T-helper 2 cell treated with Interferon-gamma antibody and Interleukin-4, amounts not matched to agents 5 μg/mL and 100 μg/mL, for 36 hours (primary cell): ENCODE measurements around the gene TAS2R19.
"Not testable (repeated sequence)": the region's sequence is repeated elsewhere in the genome, so short reads cannot be mapped to it uniquely, and the experiment has no call there.

ENCODE experiments used
- DNase-seq: peaks from one replicate; pipeline ENCODE4 v3.0.0; 2021; ENCODE audit warnings: low spot score
- H3K27ac Mint-ChIP-seq: one replicate; pipeline ENCODE4 v1.8.0; 2021; ENCODE audit warnings: mild to moderate bottlenecking, mixed read lengths
- H3K27me3 Mint-ChIP-seq: one replicate; pipeline ENCODE4 v1.8.0; 2021; ENCODE audit warnings: low read depth, mixed read lengths
- H3K36me3 Mint-ChIP-seq: one replicate; pipeline ENCODE4 v1.8.0; 2021; ENCODE audit warnings: low read depth, mixed read lengths
- H3K4me1 Mint-ChIP-seq: one replicate; pipeline ENCODE4 v1.8.0; 2021; ENCODE audit warnings: low read depth, mixed read lengths
- H3K4me3 Mint-ChIP-seq: one replicate; pipeline ENCODE4 v1.8.0; 2022; ENCODE audit warnings: mild to moderate bottlenecking, moderate library complexity, mixed read lengths
- H3K9me3 Mint-ChIP-seq: one replicate; pipeline ENCODE4 v1.8.0; 2021; ENCODE audit warnings: mixed read lengths

Gene TAS2R19, protein sequence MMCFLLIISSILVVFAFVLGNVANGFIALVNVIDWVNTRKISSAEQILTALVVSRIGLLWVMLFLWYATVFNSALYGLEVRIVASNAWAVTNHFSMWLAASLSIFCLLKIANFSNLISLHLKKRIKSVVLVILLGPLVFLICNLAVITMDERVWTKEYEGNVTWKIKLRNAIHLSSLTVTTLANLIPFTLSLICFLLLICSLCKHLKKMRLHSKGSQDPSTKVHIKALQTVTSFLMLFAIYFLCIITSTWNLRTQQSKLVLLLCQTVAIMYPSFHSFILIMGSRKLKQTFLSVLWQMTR

GRCh38 chr12:11022520-11022919 lies at the start of gene TAS2R19:
TSS of gene TAS2R19 (minus strand) at chr12:11022620. CDS start at chr12:11022571, 49 bp downstream.
- Mint-ChIP-seq H3K4me3 (no peak within 1 kb of the TSS), H3K27ac (no peak within 1 kb of the TSS), H3K36me3 (peaks cover 24% of the 10 kb centered on the region), H3K27me3 (no peaks in the 10 kb centered on the region), H3K9me3 (peaks cover 11% of the 10 kb centered on the region), H3K4me1 (no peaks in the 10 kb centered on the region)
- no peak for DNase-seq

- no peaks in the 10 kb centered on the region for H3K27me3 Mint-ChIP-seq
- no peaks in the 10 kb centered on the region for H3K9me3 Mint-ChIP-seq
- no peak overlapping the region for H3K4me3 Mint-ChIP-seq
- no peak for DNase-seq
- peaks cover 10% of the 10 kb centered on the region for H3K36me3 Mint-ChIP-seq
- peaks cover 6% of the 10 kb centered on the region for H3K4me1 Mint-ChIP-seq
- H3K27ac Mint-ChIP-seq = no peak overlapping the region
Measured at GRCh38 chr12:11071414-11071813, 49.0 kb upstream of the TAS2R19 start.

DNA sequence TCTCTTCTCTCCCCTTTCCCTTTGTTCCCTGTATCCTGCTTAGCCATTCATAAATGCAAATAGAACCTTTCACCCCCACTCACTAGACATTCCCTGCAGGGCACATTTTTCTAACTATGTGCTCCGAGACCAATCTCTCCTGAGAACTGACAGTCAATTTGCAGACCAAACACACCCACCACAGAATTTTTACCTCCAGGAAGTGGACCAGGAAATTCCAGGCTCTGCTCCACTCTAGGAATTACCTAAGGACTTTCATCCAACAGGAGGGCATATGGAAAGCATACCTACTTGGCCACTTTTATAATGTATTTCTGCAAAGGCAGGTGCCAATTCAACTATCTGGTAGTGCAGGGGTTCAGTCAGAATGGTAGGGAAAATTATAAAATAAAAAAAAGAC lies 48.6 kb upstream of the TAS2R19 start:
- H3K9me3 Mint-ChIP-seq = no peaks in the 10 kb centered on the region
- no peak overlapping the region for H3K27ac Mint-ChIP-seq
- peaks cover 10% of the 10 kb centered on the region for H3K36me3 Mint-ChIP-seq
- H3K4me1 Mint-ChIP-seq = peaks cover 6% of the 10 kb centered on the region
- H3K27me3 Mint-ChIP-seq = no peaks in the 10 kb centered on the region
- no peak overlapping the region for H3K4me3 Mint-ChIP-seq
- no peak for DNase-seq

GRCh38 chr12:11069854-11070365 lies 47.5 kb upstream of the TAS2R19 start:
- peaks cover 3% of the 10 kb centered on the region for H3K4me1 Mint-ChIP-seq
- no peak for DNase-seq
- H3K9me3 Mint-ChIP-seq = no peaks in the 10 kb centered on the region
- no peaks in the 10 kb centered on the region for H3K27me3 Mint-ChIP-seq
- peaks cover 10% of the 10 kb centered on the region for H3K36me3 Mint-ChIP-seq
- no peak overlapping the region for H3K4me3 Mint-ChIP-seq
- no peak overlapping the region for H3K27ac Mint-ChIP-seq

- H3K4me3 Mint-ChIP-seq = no peak overlapping the region
- no peaks in the 10 kb centered on the region for H3K9me3 Mint-ChIP-seq
- no peak overlapping the region for H3K27ac Mint-ChIP-seq
- peaks cover 8% of the 10 kb centered on the region for H3K36me3 Mint-ChIP-seq
- no peak for DNase-seq
- H3K4me1 Mint-ChIP-seq = no peaks in the 10 kb centered on the region
- no peaks in the 10 kb centered on the region for H3K27me3 Mint-ChIP-seq
Measured at GRCh38 chr12:11067514-11067913, 45.1 kb upstream of the TAS2R19 start.

- not testable (repeated sequence) for H3K4me3 Mint-ChIP-seq, H3K36me3 Mint-ChIP-seq, H3K27ac Mint-ChIP-seq, DNase-seq, H3K27me3 Mint-ChIP-seq, H3K9me3 Mint-ChIP-seq, H3K4me1 Mint-ChIP-seq
Measured at GRCh38 chr12:11062194-11062593, 39.8 kb upstream of the TAS2R19 start, which contains the start of gene TAS2R46. TSS of gene TAS2R46 (minus strand) at chr12:11062294. CDS start at chr12:11062294, 0 bp downstream.

DNA sequence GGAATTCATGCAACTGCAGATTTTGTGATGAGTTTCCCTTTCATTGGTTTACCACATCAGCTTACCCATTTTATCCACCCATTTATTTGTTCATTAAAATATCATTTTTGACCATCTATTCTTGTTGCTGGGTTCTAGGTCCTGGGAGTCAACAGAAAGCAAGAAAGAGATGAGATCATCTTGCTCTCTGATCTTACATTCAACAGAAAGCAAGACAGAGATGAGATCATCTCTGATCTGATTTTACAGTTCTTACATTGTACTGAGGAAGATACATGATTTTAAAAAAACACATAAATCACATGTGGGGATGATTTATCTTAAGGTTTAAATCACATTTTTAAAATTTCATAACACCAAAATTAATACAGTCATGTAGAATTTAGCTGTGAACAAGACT lies 37.4 kb upstream of the TAS2R19 start:
- H3K9me3 Mint-ChIP-seq = no peaks in the 10 kb centered on the region
- no peaks in the 10 kb centered on the region for H3K27me3 Mint-ChIP-seq
- H3K4me3 Mint-ChIP-seq = no peak overlapping the region
- H3K4me1 Mint-ChIP-seq = no peaks in the 10 kb centered on the region
- H3K36me3 Mint-ChIP-seq = peaks cover 14% of the 10 kb centered on the region
- no peak overlapping the region for H3K27ac Mint-ChIP-seq
- no peak for DNase-seq

- H3K27me3 Mint-ChIP-seq = no peaks in the 10 kb centered on the region
- H3K4me1 Mint-ChIP-seq = no peaks in the 10 kb centered on the region
- H3K36me3 Mint-ChIP-seq = peaks cover 14% of the 10 kb centered on the region
- DNase-seq = no peak
- no peak overlapping the region for H3K4me3 Mint-ChIP-seq
- no peak overlapping the region for H3K27ac Mint-ChIP-seq
- H3K9me3 Mint-ChIP-seq = no peaks in the 10 kb centered on the region
Measured at GRCh38 chr12:11059041-11059440, 36.6 kb upstream of the TAS2R19 start.

DNA sequence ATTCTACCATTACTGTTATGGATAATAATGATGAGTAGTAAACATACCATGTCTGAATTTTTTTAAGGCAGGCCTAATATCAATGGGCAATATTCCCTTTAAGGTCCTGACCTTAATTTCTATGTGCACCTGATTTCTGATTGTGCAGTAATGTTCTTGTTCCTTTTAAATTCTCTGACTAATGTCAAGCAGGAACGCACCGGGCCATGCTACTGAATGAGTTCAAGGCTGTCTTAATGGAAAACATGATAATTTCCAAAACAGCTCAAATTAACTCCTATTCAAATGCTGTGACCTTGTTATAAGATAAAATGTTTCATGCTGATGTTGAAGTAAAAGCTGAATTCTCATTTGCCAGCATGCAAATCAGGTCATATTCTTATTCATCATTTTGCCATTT lies 32.9 kb upstream of the TAS2R19 start:
- DNase-seq = no peak
- Mint-ChIP-seq H3K36me3 (peaks cover 25% of the 10 kb centered on the region), H3K4me3 (no peak overlapping the region), H3K4me1 (no peaks in the 10 kb centered on the region), H3K9me3 (peaks cover 24% of the 10 kb centered on the region), H3K27me3 (no peaks in the 10 kb centered on the region), H3K27ac (no peak overlapping the region)

DNA sequence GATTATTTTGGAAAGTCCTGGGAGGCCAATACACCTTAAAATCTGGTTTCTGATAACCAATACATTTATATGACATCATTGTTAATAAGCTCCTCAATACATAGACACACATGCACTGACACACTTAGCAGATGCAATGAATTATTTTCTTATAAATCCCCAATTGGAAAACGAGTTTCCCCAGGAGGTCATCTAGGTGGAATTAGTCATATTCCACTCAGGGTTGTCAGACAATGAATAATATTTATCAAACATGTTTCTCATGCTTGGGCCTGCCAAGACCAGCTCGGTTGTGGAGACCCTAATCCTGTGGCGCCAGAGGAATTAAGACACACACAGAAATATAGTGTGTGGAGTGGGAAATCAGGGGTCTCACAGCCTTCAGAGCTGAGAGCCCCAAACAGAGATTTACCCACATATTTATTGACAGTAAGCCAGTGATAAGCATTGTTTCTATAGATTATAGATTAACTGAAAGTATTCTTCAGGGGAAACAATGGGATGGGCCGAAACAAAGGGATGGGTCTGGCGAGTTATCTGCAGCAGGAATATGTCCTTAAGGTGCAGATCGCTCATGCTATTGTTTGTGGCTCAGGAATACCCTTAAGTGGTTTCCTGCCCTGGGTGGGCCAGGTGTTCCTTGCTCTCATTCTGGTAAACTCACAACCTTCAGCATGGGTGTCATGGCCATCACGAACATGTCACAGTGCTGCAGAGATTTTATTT lies 27.5 kb upstream of the TAS2R19 start:
- not testable (repeated sequence) for DNase-seq, H3K27ac Mint-ChIP-seq, H3K4me1 Mint-ChIP-seq, H3K4me3 Mint-ChIP-seq, H3K27me3 Mint-ChIP-seq
- Mint-ChIP-seq H3K9me3 (peaks cover 32% of the 10 kb centered on the region), H3K36me3 (peaks cover 40% of the 10 kb centered on the region)

DNA sequence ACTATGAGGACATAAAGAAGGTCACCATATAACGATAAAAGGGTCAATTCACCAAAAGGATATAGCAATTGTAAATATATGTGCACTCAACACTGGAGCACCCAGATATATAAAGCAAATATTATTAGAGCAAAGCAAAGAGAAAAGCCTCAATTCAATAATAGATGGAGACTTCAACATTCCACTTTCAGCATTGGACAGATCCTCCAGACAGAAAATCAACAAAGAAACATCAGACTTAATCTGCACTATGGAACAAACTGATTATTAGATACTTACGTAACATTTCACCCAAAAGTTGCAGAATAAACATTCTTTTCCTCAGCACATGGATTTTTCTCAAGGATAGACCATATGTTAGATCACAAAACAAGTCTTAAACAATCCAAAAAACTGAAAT lies 18.9 kb upstream of the TAS2R19 start:
- not testable (repeated sequence) for H3K4me1 Mint-ChIP-seq, H3K27me3 Mint-ChIP-seq, DNase-seq, H3K4me3 Mint-ChIP-seq, H3K27ac Mint-ChIP-seq
- H3K36me3 Mint-ChIP-seq = peaks cover 50% of the 10 kb centered on the region
- H3K9me3 Mint-ChIP-seq = peaks cover 10% of the 10 kb centered on the region

DNA sequence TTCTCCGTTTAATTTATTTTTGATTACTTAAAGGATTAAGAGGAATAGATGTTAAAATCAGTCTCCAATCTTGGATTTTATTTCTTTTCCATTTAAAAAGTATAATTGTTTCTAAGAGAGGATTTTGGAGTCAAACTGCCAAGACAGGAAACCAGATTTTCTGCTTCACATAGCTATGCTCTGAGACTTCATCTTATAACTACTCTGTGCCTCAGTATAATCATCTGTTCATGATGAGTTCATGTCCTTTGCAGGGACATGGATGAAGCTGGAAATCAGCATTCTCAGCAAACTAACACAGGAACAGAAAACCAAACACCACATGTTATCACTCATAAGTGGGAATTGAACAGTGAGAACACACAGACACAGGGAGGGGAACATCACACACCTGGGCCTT lies 17.7 kb upstream of the TAS2R19 start:
- no peaks in the 10 kb centered on the region for H3K4me1 Mint-ChIP-seq
- peaks cover 10% of the 10 kb centered on the region for H3K9me3 Mint-ChIP-seq
- H3K27ac Mint-ChIP-seq = no peak overlapping the region
- H3K27me3 Mint-ChIP-seq = no peaks in the 10 kb centered on the region
- H3K36me3 Mint-ChIP-seq = peaks cover 48% of the 10 kb centered on the region
- H3K4me3 Mint-ChIP-seq = no peak overlapping the region
- no peak for DNase-seq

DNA sequence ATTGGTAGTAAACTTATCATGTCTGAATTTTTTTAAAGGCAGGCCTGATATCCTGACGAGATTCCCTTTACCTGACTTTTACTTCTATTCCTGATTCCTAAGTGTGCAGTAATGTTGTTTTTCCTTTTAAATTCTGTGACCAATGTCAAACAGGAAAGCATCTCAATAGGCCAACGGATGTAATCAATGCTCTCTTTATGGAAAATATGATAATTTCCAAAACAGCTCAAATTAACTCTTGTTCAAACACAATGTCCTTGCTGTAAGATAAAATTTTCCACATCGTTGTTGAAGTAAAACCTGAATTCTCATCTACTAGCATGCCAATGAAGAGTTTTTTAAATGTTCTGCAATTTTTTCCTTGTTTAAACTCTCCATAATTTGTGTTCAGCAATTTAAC lies 16.8 kb upstream of the TAS2R19 start:
- no peaks in the 10 kb centered on the region for H3K4me1 Mint-ChIP-seq
- no peak overlapping the region for H3K27ac Mint-ChIP-seq
- DNase-seq = no peak
- peaks cover 10% of the 10 kb centered on the region for H3K9me3 Mint-ChIP-seq
- H3K36me3 Mint-ChIP-seq = peaks cover 40% of the 10 kb centered on the region
- no peaks in the 10 kb centered on the region for H3K27me3 Mint-ChIP-seq
- no peak overlapping the region for H3K4me3 Mint-ChIP-seq

GRCh38 chr12:11033959-11034358 lies 11.5 kb upstream of the TAS2R19 start:
- not testable (repeated sequence) for H3K27ac Mint-ChIP-seq, H3K4me3 Mint-ChIP-seq, DNase-seq, H3K9me3 Mint-ChIP-seq, H3K4me1 Mint-ChIP-seq, H3K27me3 Mint-ChIP-seq
- peaks cover 24% of the 10 kb centered on the region for H3K36me3 Mint-ChIP-seq
